HG03097 (cell line): Measurements from ENCODE around the gene CAMTA2.

Experiments
- ATAC-seq: cut with Tn5 transposase; IDR thresholded peaks from one replicate; pipeline ENCODE4 v1.9.1; 2021; ENCODE audit not compliant: unreplicated experiment, low FRiP score

The CAMTA2 gene

DNA sequence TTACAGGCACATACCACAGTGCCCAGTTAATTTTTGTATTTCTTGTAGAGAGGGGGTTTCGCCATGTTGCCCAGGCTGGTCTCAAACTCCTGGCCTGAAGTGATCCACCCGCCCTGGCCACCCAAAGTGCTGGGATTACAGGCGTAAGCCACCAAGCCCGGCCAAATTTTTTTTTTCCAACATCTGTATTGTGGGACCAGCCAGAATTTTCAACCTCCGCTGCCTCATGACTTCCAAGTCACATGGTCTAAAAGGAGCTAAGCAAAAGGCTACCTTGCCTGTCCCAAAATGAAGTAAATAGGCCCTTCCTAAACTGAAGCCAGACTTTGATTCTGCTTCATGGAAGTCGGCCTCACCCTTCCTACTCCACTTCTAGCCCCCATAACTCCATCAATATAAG is 15.6 kb downstream of the CAMTA2 start:
- ATAC-seq: no peak

DNA sequence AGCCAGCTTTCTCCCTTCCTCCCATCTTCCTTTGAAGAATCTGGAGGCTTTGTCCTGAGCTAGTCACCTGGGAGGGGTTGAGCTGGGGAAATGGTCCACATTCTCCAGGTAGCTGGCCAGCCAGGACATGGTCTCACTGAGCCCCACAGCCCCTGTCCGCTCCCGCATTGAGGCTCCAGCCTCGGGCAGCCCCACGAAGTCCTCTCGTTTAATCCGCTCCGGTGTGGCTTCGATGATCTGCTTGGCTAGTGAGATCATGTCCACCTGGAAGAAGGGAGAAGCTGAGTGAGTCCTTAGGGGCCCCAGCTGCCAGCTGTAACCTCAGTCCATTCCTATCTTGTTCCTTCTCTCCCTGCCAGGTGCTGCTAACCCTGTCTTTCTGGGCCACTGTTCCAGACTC is 17.2 kb downstream of the CAMTA2 start:
- ATAC-seq: no peak

DNA sequence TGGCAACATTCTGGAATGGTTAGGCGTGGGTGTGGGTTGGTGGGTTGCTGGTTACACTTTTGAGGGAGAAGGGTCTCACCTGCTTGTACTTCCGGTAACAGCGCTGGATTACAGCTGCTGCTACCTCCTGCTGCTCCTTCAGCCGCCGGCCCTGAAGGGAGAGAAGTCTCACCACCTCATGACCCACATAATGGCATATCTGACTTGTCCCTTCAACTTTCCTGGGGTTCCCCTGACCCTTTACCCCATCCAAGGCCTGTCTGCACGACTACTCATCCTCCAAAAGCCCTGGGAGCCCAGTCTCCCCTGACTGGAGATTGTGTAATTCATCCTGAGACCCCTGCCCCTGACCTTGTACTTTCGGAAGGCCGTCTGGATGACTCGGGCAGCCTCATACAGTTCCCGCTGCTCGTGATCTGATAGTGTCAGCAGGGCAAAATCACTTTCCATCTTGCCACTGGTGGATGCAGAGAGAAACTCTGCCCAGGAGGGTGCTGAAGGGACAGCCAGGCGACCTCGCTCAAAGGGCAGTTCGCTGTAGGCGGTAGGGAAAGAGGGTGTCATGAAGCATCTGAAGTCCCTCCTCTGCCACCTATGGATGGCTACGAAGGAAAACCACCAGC is 17.8 kb downstream of the CAMTA2 start:
- no peak for ATAC-seq

DNA sequence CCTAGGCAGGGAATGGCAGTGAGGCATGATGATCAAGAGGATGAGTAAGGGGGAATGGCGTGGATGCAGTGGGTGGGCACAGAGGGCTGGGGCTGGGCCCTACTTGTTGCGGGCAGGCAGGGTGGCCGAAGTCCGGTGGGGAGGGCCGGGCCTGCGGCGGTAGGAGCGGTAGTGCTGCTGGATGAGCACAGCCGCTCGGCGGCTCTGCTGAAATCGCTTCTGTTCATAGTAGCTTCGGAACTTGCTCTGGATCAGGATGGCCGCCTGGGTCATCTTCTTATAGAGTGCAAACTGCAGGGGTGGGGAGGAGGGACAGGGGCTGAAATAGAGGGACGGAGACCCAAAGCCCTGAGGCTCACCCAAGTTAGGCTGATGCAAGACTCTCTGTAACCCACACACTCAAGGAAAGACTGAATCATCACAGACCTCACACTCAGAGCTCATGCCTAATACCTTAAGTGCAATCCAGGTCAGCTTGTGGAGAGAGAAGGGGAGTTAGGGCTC is 18.4 kb downstream of the CAMTA2 start:
- no peak for ATAC-seq

DNA sequence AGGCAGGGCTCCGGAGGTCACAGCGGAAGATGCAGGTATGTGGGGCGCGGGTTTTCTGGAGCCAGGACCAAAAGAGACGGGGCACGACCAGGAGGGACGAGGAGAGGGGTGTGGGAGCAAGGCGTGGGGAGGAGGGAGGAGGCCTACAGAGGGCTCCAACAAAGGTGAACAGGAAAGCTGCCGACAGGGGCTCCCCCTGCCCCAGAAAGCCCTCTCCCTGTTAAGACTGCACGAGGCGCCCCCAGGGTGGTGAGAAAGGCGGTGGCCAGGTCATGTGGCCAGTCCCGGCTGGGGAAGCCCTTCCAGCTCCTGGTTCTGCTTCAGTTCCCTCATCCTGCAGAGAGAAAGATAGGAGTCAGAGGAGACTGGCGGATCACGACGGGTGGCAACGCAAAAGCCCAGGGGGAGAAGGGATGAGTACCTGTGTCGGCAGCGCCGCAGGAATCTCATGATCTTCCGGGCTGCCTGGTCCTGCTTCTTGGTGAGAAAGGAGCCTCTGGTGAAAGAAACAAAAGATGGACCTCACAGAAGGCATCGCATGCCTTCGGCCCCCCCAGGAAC is 18.9 kb downstream of the CAMTA2 start:
- ATAC-seq: no peak

DNA sequence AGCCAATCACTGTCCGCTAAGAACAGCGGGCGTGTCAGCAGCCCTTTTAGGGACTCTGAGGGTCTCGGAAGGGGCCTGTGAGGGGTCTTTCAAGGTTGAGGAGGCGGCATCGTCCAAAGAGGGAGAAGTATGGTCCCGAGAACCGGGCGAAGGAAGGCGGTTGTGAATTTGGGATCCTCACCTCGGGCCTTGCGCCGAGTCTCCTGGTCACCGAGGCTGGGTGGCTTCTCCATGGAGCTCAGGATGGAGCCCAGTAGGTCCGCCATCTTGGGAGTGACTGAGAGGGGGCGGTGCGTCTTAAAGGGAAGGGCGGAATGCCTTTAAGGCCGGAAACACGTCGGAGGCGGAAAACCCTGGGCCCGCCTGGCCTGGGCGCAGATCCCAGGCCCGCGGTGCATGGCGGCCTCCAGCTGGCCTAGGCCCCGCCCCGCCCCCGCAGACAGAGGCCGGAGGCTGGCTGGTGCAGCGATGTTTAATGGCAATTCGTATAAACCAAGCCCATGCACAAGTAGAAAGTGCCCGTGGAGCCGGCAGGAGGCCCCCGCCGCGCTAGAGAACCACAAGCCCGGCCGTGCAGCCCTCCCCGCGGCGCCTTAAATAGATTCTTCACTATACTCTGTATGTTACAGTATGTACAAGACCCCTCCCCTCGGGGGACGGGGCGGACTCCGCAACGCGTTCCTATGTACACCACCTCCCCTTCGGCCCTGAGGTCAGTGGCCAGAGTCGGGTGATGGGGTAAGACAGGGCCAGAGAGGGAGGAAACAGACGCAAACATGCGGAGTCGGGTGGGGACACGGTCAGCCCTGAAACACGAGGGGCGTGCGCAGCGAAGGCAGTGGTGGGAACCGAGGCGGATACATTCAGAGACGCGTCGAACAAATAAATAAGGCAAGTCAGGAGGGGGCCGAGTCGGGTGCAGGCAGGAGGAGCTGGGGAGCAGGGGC is 19.7 kb downstream of the CAMTA2 start, which contains the start of gene SPAG7:
Gene SPAG7 (minus strand): TSS at position 279 of the 947 bp plus-strand sequence. CDS start 13 bp downstream, at position 266.
- peak; percentile 57 for ATAC-seq

DNA sequence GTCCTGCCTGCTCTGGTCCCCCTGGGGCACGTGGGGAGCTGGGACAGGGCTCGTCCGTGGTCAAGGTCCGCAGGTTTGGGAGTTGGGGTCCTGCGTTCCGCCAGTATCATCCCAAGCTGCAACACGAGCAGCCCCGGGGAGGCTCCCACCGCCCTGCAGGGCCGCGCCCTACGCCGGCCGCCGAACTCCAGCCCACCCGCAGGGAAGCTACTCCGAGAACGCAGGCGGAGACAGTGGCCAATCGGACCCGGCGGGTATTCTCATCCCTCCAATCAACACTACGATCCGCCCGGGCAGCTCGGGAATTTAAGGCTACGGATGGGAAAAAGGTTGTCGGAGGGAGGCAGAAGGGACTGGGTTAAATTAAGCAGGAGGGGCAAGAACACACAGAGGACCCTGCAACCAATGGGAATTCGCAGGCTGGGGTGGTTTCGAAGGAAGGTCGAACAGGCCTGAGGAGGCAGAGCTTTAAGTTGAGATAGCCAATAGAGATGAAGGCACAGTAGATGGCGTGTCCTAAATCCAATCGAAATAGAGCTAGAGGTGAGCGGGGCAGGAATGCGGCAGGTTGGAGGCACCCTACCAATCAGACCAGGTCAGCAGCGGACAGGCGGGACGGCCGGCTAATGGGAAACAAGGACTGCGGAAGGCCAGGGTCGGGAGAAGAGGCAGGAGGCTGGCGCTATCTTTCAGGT is 20.5 kb downstream of the CAMTA2 start:
- ATAC-seq: peak; percentile 82

DNA sequence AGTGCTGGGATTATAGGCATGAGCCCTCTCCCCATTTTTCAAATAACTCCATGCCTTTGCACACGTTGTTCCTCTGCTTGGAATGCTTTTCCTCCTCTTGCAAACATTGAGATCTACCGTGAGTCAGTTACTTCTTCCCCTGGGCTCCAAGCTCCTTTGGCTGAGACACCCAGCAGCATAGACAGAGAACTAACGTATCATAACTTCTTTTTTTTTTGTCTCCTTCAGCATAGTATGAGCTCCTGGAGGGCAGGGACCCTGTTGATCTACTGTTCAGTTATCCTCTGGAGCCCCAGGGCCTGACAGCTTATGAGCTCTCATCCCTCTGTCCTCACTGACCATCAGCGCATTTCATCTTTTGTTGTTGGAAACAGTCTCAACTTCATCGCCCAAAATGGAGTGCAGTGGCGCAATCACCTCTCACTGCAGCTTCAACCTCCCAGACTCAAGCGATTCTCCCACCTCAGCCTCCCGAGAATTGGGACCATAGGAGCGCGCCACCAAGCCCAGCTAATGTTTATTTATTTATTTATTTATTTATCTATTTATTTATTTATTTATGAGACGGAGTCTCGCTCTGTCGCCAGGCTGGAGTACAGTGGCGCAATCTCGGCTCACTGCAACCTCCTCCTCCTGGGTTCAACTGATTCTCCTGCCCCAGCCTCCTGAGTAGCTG is 22.0 kb downstream of the CAMTA2 start:
- ATAC-seq: no peak

DNA sequence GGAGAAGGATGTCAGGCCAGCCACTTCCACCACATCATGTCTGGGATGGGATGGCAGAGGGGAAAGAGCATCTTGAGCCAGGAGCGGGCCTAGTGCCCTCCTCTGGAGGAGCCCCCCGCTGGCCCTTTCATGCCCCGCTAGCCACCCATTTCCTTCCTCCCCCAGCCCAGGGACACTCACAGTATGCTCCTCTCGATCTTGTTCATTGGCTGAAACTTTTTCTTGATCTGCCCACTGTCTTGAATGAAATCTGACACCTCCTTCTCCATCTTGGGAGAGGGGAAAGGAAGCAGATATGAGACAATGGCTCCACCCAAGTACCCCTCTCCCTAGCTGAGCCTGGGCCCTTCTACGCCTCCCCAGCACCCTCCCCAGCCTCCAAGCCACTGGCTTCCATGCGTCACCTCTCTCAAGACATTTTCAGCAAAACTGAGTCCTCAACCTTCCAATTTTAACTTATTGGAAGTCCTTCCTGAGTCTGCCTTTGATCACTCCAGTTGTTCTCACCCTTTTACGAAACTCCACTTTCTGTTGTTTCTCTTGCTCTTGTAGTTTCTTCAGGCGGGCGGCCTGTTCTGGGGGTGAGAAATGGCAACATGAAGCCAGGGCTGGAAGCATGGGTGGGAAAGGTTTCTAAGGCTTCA is 27.1 kb downstream of the CAMTA2 start:
- ATAC-seq: no peak

DNA sequence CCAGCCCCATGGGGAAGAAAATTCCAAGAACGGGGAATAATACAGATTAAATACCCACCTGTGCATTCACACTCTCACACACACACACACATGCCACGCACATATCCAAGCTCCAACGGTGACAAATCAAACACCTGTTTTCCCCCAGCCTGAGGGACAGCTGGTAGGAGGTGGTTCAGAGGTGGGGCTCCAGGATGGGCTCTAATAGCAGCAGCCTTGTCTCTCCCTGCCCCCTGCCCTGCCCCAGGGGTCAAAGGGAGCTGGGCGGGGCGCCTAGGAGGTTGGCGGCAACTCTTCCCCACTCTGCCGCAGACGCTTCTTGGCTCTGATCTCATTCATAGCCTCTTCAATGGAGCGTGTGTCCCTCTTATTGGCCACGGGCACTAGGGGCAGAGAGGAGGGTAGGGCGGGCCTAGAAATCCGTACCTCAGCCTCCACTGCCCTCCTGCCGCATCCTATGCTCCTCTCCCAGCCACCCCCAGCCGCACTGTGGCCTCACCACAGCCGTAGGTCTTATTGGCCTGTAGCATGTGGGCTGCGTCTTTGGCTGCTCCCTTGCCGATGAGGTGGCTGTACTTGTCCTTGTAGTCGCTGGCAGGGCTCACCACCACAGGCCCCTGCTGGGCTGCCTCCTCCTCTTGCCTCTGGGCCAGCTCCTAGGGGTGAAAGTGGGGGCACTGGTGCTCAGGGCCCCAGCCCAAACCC is 28.1 kb downstream of the CAMTA2 start:
- no peak for ATAC-seq

DNA sequence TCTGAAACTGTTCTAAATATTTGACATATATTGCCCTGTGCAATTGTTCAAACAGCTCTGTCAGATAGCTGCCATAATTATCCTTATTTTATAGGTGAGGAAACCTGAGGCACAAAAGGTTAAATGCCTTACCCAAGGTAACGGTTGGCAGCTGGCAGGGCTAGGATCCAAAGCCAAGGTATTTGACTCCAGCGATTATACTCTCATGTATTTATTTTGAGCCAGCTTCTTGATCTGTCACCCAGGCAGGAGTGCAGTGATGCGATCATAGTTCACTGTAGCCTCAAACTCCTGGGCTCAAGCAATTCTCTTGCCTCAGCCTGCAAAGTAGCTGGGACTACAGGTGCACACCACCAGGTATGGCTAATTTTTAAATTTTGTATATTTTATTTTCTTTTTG is 29.4 kb downstream of the CAMTA2 start:
- no peak for ATAC-seq

DNA sequence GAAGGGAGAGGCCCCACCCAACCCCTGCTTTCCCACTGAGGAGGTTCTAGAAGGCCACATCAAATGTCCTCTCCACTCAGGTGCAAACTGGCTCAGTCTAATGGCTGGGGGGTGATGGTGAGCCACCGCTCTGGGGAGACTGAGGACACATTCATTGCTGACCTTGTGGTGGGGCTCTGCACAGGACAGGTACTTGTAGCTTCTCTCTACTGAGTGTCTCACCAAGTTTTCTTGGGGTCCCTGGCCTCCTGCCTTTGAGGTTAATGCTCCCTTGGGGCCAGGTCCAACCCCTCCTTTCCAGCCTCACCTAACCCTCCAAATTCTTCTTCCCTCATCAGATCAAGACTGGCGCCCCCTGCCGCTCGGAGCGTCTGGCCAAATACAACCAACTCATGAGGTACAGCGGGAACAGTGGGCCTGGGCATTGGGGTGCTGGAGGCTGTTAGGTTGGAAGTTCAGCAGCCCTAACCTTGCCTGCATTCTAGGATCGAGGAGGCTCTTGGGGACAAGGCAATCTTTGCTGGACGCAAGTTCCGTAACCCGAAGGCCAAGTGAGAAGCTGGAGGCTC is 30.9 kb downstream of the CAMTA2 start:
- no peak for ATAC-seq

DNA sequence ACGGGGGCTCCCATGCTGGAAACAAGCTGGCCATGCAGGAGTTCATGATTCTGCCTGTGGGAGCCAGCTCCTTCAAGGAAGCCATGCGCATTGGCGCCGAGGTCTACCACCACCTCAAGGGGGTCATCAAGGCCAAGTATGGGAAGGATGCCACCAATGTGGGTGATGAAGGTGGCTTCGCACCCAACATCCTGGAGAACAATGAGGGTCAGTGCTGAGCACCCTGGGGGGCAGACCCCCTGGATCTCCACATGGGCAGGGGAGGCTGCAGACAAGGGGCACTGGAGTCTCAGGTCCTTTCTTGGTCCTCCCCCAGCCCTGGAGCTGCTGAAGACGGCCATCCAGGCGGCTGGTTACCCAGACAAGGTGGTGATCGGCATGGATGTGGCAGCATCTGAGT is 32.4 kb downstream of the CAMTA2 start:
- no peak for ATAC-seq

DNA sequence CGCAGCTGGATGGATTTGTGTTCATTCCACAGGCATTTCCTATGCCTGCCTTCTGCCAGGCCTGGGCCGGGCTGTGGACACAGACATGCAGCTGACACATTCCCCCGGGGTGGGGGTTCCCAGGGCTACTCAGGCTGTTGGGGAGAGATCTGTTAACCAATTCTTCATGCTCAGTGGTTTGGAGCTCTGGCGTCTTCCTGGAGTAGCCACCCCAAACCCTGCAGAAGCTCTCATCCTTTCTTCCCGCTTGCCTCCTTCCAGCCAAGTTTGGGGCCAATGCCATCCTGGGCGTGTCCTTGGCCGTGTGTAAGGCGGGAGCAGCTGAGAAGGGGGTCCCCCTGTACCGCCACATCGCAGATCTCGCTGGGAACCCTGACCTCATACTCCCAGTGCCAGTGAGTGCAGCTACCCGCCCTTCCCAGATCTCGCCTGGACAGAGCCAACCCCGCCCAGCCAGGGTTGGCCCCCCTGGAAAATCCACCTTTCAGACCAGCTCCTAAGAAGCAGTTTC is 34.0 kb downstream of the CAMTA2 start:
- ATAC-seq: no peak

DNA sequence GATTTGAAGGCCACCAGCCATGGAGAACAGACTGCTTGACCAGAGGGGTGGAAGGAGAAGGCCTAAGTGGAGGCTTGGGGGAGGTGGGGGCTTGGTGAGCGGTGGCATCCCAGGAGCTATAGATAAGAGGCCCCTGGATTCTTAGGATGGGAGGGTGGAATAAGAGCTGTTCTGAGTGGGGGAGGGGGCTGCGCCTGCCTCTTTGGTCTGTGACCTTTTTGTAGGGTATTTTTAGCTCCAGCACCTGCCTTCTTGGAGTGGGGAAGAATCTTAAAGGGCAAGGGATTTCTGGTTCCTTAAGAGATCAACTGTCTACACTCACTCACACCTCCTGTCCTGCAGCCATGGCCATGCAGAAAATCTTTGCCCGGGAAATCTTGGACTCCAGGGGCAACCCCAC is 36.0 kb downstream of the CAMTA2 start:
- no peak for ATAC-seq

DNA sequence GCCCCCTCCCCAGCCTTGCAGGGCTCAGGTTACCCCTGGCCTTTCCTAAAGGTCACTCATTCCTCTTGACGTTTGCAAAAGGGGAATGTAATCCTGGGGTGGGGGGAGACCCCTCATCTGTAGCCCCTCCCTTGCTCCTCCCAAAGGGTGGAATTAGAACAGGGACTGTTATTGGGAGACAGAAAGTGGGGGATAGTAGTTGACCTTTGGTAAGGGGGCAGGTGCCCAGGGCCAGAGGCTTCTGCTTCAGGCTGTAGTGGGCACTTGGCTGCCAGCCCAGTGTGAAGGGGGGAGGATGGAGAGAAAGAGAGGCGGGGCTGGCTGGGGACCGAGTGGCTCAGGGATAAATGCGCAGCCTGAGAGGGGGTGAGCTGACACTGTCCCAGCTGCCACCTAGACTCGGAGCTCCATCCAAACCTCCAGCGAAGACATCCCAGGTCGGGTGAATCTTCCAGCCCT is 36.7 kb downstream of the CAMTA2 start, which contains the start of gene ENO3:
Gene ENO3 (plus strand): TSS at position 374 of the 459 bp plus-strand sequence. CDS start 711 bp downstream, outside the sequence.
- ATAC-seq: no peak

DNA sequence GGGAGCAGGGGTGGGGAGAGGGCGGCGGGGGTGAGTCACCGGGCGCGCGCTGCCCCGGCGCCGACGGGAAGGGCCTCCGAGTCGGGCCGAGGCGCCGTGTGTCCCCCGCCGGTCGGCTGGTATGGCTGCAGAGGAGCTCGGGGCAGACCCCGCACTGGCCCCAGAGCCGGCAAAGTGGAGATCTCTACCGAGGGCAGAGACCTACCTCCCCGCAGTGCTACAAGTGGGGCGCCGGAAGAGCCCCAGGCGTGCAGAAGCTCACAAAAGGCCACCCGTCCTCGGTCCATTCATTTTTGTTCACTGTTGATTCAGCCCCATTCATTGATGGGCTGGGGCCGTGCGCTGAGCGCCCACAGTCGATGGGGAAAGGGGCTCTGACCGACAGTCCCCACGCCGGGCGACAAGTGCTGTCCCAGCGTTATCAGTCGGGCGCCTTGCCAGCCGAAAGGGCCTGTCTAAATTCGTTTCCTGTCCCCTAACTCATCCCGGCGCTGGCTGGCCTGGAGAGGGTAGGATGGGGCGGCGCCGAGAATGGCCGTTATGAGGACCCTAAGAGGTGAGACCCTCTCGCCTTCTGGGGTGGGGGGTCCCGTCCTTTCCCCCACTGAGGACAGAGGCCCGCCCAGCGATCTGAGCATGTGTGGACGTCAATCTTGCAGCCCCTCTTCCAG is 37.3 kb downstream of the CAMTA2 start:
- ATAC-seq: no peak
